ENCODE measurements around the gene MUSTN1.
A peak's percentile ranks its signal among the peaks of the same experiment; 100 is the strongest.

Gene MUSTN1

GRCh38 chr3:52838561-52839267 is 3.9 kb upstream of the MUSTN1 start:
- no peak for DNase-seq (ENCODE audit: low read depth in 1 of 2, low spot score in 1 of 2)
- in situ Hi-C loops (cut with HindIII; ENCODE audit: low pct_unique_long_range_greater_than_20kb, low sequenced_read_pairs): no loop called here

GRCh38 chr3:52836986-52837385 is 2.2 kb upstream of the MUSTN1 start:
- no peak for DNase-seq (ENCODE audit: low read depth in 1 of 2, low spot score in 1 of 2)
- in situ Hi-C loops (cut with HindIII; ENCODE audit: low pct_unique_long_range_greater_than_20kb, low sequenced_read_pairs): no loop called here
- no peak for TF ChIP-seq JUND (IDR thresholded peaks at IDR 0.05; ENCODE audit: low read depth)

More at GRCh38 chr3:52838561-52839267, 3.9 kb upstream of the MUSTN1 start:
- TF ChIP-seq JUND (IDR thresholded peaks at IDR 0.05; ENCODE audit: low read depth): no peak

GRCh38 chr3:52836471-52836845 is 1.6 kb upstream of the MUSTN1 start:
- no peak for DNase-seq (ENCODE audit: low read depth in 1 of 2, low spot score in 1 of 2)
- TF ChIP-seq JUND (IDR thresholded peaks at IDR 0.05; ENCODE audit: low read depth): no peak
- in situ Hi-C loops (cut with HindIII; ENCODE audit: low pct_unique_long_range_greater_than_20kb, low sequenced_read_pairs): no loop called here

- in situ Hi-C loops (cut with HindIII; ENCODE audit: low pct_unique_long_range_greater_than_20kb, low sequenced_read_pairs): no loop called here
- TF ChIP-seq JUND (IDR thresholded peaks at IDR 0.05; ENCODE audit: low read depth): no peak
- DNase-seq (ENCODE audit: low read depth in 1 of 2, low spot score in 1 of 2): no peak
Measured at GRCh38 chr3:52835766-52836470, 1.1 kb upstream of the MUSTN1 start.

GRCh38 chr3:52833202-52833601 is 1.6 kb downstream of the MUSTN1 start:
- in situ Hi-C loops (cut with HindIII; ENCODE audit: low pct_unique_long_range_greater_than_20kb, low sequenced_read_pairs): no loop called here
- TF ChIP-seq JUND (IDR thresholded peaks at IDR 0.05; ENCODE audit: low read depth): no peak
- DNase-seq (ENCODE audit: low read depth in 1 of 2, low spot score in 1 of 2): no peak

- peak in 1 of 2 experiments; percentile 51 for DNase-seq (ENCODE audit: low read depth in 1 of 2, low spot score in 1 of 2)
- in situ Hi-C loops (cut with HindIII; ENCODE audit: low pct_unique_long_range_greater_than_20kb, low sequenced_read_pairs): no loop called here
- no peak for TF ChIP-seq JUND (IDR thresholded peaks at IDR 0.05; ENCODE audit: low read depth)
Measured at GRCh38 chr3:52831500-52832301, 3.1 kb downstream of the MUSTN1 start.

- no peak for TF ChIP-seq JUND (IDR thresholded peaks at IDR 0.05; ENCODE audit: low read depth)
- no peak for DNase-seq (ENCODE audit: low read depth in 1 of 2, low spot score in 1 of 2)
- in situ Hi-C loops (cut with HindIII; ENCODE audit: low pct_unique_long_range_greater_than_20kb, low sequenced_read_pairs): no loop called here
Measured at GRCh38 chr3:52830535-52831258, 4.1 kb downstream of the MUSTN1 start, which contains the start of gene ITIH4. TSS of gene ITIH4 (minus strand) at chr3:52830672. CDS start at chr3:52830642, 30 bp downstream.

GRCh38 chr3:52829906-52830463 is 4.8 kb downstream of the MUSTN1 start:
- in situ Hi-C loops (cut with HindIII; ENCODE audit: low pct_unique_long_range_greater_than_20kb, low sequenced_read_pairs): no loop called here

GRCh38 chr3:52829482-52829881 is 5.3 kb downstream of the MUSTN1 start:
- no peak for DNase-seq (ENCODE audit: low read depth in 1 of 2, low spot score in 1 of 2)
- TF ChIP-seq JUND (IDR thresholded peaks at IDR 0.05; ENCODE audit: low read depth): no peak
- in situ Hi-C loops (cut with HindIII; ENCODE audit: low pct_unique_long_range_greater_than_20kb, low sequenced_read_pairs): no loop called here

More at GRCh38 chr3:52829906-52830463, 4.8 kb downstream of the MUSTN1 start:
- no peak for DNase-seq (ENCODE audit: low read depth in 1 of 2, low spot score in 1 of 2)
- TF ChIP-seq JUND (IDR thresholded peaks at IDR 0.05; ENCODE audit: low read depth): no peak

GRCh38 chr3:52827866-52828376 is 6.9 kb downstream of the MUSTN1 start:
- TF ChIP-seq JUND (IDR thresholded peaks at IDR 0.05; ENCODE audit: low read depth): no peak
- no peak for DNase-seq (ENCODE audit: low read depth in 1 of 2, low spot score in 1 of 2)
- in situ Hi-C loops (cut with HindIII; ENCODE audit: low pct_unique_long_range_greater_than_20kb, low sequenced_read_pairs): no loop called here

GRCh38 chr3:52827441-52827840 is 7.4 kb downstream of the MUSTN1 start:
- in situ Hi-C loops (cut with HindIII; ENCODE audit: low pct_unique_long_range_greater_than_20kb, low sequenced_read_pairs): no loop called here
- DNase-seq (ENCODE audit: low read depth in 1 of 2, low spot score in 1 of 2): no peak
- TF ChIP-seq JUND (IDR thresholded peaks at IDR 0.05; ENCODE audit: low read depth): no peak

- in situ Hi-C loops (cut with HindIII; ENCODE audit: low pct_unique_long_range_greater_than_20kb, low sequenced_read_pairs): no loop called here
- TF ChIP-seq JUND (IDR thresholded peaks at IDR 0.05; ENCODE audit: low read depth): no peak
- no peak for DNase-seq (ENCODE audit: low read depth in 1 of 2, low spot score in 1 of 2)
Measured at GRCh38 chr3:52824037-52824436, 10.8 kb downstream of the MUSTN1 start.

All from T47D (cell line).